ENCODE data around the gene CKAP2.
"Not testable (repeated sequence)": the region's sequence is repeated elsewhere in the genome, so short reads cannot be mapped to it uniquely, and the experiment has no call there.

The CKAP2 gene, protein sequence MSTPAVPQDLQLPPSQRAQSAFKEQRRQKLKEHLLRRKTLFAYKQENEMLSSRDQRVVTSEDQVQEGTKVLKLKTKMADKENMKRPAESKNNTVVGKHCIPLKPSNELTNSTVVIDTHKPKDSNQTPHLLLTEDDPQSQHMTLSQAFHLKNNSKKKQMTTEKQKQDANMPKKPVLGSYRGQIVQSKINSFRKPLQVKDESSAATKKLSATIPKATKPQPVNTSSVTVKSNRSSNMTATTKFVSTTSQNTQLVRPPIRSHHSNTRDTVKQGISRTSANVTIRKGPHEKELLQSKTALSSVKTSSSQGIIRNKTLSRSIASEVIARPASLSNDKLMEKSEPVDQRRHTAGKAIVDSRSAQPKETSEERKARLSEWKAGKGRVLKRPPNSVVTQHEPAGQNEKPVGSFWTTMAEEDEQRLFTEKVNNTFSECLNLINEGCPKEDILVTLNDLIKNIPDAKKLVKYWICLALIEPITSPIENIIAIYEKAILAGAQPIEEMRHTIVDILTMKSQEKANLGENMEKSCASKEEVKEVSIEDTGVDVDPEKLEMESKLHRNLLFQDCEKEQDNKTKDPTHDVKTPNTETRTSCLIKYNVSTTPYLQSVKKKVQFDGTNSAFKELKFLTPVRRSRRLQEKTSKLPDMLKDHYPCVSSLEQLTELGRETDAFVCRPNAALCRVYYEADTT

DNA sequence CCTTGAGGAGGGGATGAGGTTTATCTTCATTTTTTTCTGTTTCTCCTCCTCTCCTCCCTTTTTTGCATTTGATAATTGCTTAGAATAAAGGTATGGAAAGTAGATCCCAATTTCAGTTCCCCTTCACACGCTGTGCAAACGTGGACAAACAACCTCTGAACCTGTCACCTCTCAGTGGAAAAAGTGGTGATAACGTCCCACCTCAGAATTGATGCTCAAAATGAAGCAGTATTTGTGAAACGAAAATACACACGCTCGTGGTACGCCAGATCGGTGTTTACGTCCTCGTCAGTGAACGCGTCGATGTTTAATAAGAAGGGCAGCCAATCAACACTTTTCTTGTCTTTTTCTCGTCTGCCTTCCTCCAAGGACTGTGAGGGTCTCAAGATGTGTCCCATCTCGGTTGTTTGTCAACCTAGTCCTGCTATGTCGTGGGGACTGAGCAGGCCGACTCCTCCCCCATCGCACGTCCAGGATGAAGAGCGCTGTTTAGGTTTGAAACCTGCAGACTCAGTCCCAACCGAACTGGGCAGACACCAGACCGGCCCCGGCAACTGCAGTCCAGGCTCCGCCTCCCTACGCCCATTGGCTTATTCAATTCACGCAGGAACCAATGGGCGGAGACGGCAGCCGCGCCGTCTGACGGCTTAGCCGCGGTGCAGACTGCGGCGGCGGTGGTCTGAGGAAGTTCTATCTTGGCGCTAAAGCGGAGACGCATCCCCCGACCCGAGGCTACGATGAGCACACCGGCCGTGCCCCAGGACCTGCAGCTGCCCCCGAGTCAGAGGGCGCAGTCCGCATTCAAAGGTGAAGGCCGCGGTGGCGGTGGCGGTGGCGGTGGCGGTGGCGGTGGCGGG, at the start of gene CKAP2:
TSS of gene CKAP2 (plus strand) at position 659 of the 857 bp plus-strand sequence. CDS start at position 738, 79 bp downstream.
- peak; percentile 69 for DNase-seq

DNA sequence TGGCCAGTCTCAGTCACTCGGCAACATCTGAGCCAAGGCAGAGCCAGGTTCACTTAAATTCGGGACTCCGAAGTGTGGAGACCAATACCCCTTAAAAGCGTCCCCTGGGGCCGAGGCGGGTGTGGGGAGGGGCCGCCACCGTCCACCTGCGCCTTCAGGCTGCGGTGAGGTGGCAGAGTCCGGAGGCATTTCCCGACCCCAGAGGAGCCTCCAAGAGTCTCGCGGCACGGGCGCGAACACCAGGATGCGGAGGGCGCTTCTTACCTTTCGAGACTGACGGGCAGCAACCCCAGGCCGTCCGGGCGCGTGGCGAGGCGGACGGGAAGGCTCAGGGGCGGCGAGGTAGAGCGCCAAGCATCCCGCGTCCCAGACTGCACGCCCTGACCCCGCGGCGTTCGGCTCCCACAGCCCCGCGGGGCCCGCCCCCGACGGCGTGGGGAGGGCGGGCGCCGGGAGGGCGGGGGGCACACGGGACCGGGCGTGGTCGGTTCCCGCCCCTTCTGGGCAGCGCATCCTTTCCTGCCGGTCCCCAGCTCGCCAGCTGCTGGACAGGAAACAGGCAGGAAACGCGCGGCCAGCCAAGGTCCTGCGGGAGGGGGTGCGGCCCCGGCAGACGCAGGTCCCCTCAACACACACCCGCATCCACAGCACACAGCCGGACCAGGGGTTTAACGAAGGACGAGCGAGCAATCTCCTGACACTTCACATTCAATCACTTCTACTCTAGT, 49.3 kb upstream of the CKAP2 start, which contains the start of gene THSD1:
TSS of gene THSD1 (minus strand) at position 406 of the 728 bp plus-strand sequence. CDS start 3,572 bp downstream, outside the sequence.
- DNase-seq, result no peak

DNA sequence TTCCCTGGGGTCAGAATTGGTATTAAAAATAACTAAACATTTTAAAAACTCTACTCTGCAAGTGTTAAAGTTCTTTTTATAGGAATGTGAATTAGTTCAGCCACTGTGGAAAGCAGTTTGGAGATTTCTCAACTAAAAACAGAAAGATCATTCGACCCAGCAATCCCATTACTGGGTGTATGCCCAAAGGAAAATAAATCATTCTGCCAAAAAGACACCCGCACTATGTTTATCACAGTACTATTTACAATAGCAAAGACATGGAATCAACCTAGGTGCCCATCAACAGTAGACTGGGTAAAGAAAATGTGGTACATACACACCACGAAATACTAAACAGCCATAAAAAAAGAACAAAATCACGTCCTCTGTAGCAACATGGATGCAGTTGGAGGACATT, 48.6 kb upstream of the CKAP2 start:
- no peak for DNase-seq

DNA sequence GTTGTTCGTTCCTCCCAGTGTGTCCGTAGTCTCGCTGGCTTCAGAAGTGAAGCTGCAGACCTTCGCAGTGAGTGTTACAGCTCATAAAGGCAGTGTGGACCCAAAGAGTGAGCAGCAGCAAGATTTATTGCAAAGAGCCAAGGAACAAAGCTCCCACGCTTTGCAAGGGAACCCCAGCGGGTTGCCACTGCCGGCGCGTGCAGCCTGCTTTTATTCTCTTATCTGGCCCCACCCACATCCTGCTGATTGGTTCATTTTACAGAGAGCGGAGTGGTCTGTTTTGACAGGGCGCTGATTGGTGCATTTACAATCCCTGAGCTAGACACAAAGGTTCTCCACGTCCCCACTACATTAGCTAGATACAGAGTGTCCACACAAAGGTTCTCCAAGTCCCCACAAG, 47.8 kb upstream of the CKAP2 start:
- not testable (repeated sequence) for DNase-seq

DNA sequence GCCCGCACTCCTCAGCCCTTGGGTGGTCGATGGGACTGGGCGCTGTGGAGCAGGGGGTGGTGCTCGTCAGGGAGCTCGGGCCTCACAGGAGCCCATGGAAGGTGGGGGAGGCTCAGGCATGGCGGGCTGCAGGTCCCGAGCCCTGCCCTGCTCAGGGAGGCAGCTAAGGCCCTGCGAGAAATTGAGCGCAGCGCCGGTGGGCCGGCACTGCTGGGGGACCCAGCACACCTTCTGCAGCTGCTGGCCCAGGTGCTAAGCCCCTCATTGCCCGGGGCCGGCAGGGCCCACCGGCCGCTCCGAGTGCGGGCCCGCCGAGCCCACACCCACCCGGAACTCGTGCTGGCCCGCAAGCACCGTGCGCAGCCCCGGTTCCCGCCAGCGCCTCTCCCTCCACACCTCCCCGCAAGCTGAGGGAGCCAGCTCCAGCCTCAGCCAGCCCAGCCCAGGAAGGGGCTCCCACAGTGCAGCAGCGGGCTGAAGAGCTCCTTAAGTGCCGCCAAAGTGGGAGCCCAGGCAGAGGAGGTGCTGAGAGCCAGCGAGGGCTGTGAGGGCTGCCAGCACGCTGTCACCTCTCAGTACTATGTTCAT, 47.1 kb upstream of the CKAP2 start:
- DNase-seq, result not testable (repeated sequence)

DNA sequence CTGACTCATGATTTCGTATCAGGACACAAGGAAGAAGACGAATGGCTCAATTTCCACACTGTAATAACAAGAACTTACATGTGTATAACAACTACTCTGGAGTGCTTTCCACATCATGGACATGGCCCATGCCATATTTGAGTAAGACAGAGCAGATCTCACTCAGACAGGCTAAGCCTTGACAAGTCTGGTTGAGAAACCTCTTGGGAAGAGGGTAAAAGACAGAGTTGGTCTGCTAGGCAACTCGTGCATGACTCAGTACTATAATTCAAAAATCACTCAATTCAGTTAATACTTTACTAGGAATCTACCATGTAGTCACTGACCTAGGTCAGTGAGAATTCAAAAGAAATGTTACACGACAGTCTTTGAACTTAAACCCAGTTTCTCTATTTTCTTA, 43.6 kb upstream of the CKAP2 start:
- DNase-seq, result no peak

DNA sequence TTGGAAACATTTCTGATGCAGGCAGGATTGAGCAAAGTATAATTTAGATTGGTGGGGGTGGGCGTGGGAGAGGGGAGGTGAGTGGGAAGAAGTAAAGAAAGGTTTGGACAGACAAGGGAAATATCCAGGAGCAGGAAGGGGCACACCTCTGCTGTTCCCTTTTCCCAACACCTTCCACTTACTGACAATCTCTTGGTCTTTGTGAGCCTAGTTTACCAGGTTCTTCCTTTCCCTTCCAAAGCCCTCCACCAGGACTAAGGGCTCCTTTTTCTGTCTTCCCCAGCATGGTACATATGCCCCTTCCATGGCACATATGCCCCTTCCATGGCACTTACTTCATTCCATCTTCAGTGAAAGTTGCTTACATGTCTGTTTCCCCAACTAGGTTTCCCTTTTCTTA, 43.1 kb upstream of the CKAP2 start:
- no peak for DNase-seq

DNA sequence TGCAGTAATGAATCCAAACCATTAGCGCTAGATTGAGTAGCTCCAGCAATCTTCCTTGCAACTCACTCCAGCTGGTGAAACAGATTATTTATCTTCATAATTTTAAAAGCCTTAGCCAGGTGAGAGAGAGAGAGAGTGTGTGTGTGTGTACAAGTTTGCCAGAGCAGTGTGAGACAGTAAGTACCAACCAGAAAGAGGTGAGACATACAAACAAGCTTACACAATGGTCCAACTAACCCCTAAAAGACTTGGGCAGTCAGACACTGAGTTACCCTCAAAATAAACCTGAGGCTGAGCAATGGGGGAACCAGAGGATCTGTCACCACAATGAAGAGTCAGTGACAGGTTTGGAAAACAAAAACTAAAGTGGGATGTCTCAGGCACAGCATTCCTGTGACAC, 41.2 kb upstream of the CKAP2 start:
- DNase-seq, result no peak

DNA sequence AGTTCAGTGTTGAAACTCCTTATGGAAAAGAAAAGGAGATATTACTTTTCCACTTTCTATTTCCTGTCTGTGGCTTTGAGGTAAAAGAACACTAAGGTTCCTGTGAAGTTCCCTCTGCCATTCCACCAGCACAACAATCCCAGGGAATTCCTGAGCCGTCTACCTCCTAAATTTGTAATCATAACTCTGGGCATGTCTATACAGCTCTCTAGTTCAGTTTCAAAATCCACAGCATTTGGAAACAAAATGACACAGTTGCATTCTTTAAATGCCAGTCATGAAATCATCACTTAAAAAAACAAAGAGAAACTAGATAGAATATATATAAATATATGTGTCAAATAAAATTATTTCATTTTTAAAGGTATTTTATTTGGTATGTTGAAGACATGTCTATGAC, 40.3 kb upstream of the CKAP2 start:
- no peak for DNase-seq

DNA sequence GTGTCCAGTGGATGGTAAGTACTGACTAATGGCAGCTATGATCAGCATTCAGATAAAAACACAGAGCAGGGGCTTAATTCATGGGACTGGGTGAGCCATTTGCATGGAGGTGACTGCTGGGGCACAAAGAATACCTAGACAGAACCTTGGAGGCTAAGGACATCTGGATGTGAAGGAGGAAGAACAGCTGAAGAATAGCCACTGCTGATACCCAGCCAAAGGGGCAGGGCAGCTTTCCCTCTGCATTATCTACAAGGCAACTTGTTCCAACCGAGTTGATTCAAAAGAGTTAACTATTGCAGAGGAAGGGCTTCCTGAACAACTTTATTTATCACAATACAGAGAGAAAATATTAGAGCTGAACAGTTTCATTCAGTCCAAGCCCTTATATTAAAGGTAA, 36.2 kb upstream of the CKAP2 start:
- no peak for DNase-seq

DNA sequence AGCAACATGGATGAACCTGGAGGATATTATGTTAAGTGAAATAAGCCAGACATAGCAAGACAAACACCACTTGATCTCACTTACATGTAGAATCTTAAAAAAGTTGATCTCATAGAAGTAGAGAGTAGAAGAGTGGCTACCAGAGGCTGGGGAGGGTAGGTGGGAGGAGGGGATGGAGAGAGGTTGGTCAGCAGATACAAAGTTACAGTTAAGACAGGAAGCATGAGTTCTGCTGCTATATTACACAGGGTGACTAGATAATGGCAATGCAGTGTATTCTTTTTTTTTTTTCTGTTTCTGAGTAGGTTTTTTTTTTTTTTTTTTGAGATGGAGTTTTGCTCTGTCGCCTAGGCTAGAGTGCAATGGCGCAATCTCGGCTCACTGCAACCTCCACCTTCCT, 34.1 kb upstream of the CKAP2 start:
- no peak for DNase-seq

DNA sequence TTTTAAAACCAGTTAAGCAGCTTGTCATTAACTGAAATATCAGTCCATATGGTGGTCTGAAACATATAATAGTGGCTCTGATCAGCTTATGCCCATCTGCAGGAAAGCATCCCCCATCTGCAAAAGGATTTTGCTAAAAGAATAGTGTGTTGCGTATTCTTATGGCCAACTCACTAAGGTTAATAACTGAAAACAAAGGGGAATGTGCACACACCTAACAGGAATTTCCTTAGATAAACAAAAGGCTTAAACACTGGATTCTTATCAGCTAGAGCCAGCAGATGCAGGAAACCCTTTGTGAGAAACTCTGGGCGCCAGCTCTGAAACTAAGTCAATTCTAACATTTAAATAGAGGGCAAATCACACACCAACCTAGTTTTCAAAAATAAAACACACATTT, 27.0 kb upstream of the CKAP2 start:
- DNase-seq, result no peak

DNA sequence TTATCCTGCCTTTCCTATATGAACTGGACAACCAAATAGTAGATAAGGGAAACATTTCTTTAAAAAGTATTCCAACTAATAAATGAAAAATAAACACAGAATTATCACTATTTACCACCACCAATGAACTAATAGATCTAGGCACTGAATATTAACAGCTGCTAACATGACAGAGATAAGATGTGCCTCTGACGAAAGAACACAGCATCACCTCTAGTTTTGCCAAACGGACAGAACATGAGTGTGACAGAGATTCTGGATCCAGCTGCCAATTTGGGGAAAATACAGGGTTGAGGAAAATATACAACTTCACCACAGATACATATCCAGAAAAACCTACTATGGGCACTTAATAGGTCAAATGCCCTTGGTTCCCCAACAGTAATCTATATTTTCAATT, 22.8 kb upstream of the CKAP2 start:
- DNase-seq, result no peak

DNA sequence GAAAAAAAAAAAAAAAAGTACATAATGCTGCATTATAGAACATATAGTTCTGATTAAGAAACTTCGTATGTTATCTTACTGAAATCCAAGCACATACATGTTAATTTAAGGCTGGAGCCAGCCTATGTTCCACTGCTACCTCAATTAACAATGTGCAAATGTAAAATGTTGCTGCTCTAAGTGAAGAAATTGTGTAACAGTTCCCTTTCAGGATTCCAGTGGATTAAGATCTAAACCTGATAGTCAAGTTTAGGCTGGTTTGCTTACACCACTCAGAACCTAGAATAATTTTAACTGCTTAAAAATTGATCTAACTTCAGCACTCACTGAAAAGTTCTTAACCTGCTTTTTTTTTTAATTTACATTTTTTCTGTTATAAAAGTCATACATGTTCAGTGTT, 9.0 kb upstream of the CKAP2 start:
- DNase-seq, result no peak

DNA sequence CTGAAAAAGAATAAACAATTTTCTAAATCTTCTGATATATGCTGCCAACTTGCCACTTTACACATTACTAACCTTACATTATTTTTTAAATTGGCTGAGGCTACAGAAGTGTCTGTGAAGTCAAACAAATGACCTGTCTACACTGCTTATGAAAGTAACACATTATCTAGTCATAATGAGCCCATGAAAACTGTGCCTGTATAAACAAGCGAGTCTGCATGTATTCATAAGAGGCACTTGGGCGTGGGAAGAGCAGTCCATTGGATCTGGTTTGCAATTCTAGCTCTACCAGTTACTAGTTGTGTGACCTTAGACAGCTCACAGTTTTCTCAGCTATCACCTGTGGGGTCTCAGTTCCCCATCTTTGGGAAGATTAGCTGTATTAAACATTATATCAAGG, 7.9 kb upstream of the CKAP2 start:
- no peak for DNase-seq

DNA sequence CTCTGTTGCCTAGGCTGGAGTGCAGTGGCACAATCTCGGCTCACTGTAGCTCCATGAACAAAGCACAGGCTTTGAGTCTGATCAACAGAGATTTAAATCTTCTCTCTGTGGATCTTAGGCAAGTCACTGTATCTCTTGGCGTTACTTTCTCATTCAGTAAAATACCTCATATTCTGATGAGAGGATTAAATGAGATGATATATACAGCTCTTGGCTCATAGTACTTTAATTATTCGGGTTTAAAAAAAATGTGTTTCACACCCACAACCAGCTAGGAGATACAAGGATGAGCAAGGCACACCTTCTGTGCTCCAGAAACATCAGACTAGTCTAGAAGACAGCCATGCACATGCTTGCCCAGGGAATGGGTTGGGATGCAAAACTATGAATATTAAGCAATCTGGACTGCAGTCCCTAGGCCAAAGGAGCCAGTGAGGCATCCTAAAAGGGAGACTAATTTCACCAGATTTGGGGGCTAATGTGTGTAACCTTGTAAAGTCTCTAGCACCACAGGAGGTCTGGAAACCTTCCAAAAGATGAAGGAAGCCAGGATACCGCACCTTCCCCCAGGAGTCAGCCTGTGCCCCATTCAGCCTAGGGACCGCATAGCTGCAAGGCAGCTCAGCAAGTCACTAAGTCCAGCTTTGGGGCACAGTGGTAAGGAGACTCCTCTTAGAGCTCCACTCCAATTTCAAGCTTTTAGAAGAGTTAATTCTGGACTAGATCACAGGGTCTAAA, 7.3 kb upstream of the CKAP2 start:
- DNase-seq, result no peak

DNA sequence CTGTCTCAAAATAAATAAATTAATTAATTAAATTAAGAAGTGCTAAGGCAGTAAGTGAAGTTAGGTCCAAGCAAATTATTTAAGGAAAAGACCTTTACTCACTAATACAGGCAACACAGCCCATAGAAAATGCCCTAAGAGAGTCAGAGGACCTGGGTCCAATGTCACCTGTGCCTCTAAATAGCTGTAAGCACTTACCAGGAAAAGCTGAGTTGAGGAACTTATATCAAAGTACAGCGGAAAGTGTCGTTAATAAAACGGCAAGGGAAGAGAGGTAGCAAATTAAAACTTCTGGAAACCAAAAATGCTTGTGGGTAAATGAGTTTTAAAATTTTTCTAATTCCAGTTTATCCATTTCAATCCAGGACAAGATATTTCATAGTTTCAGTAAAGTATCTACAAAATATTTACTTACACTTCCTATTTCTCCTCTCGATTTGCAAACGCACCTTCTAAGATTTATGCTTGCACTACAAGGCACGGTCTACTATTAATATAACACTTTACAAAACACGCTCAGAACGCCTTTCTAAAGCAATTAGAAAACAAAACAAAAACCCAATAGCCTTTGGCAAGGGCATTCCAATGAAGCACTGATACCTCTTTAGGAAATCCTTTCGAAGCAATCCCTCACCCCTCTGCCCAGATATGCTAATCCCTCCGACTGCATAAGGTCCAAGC, 5.8 kb upstream of the CKAP2 start:
- DNase-seq, result no peak

DNA sequence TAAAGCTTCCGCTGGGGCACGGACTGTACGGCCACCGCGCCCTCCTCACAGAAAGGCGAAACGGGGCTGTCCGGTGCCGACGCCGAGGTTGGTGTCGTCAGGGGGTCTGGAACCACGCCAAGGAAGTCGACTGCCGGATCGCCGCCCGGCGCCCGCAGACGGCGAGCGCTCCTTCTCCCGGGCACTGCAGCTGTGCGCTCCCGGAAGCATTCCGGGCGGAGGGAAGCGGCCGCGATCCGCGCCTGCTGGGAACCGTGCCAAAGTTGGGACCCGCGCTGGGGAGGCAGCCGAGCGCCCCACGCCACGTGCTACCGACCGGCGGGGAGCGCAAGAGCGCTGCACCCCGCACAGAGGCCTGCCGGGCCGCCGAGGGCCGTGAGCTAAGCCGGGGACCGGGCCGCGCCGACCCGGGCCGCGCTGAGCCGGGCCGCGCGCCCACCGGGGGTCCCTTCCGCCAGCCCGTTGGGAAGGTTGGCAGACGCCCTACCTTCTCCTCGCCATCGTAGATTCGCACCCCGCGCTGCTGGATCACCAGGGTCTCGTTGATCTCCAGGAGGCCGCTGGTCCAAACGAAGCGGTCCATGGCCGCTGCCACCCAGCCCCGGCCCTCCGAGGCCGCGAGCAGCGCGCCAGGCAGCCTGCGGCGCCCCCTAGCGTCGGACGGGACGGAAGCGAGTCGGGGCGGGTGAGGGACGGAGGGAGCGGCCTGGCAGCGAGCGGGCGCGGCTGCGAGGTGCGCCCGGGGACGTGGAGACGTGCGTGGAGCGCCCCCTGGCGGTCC, 5.1 kb upstream of the CKAP2 start, which contains the start of gene VPS36:
TSS of gene VPS36 (minus strand) at position 623 of the 781 bp plus-strand sequence. CDS start at position 583, 40 bp downstream.
- DNase-seq, result peak; percentile 74

DNA sequence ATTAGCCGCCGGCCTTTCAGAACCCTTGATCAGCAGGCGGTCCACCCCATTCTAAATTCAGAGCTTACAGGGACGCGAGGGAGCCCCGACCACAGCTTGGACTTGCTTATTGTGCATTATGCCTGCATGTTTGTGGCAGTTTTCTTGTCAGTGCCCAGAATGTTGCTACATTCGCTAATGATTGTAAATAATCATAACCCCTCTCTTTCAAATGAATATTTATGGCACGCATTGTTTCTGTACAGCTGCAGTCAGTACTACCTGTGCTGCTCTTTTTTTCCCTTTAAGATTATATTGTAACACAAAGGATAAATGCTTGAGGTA, 4.5 kb upstream of the CKAP2 start:
- no peak for DNase-seq

DNA sequence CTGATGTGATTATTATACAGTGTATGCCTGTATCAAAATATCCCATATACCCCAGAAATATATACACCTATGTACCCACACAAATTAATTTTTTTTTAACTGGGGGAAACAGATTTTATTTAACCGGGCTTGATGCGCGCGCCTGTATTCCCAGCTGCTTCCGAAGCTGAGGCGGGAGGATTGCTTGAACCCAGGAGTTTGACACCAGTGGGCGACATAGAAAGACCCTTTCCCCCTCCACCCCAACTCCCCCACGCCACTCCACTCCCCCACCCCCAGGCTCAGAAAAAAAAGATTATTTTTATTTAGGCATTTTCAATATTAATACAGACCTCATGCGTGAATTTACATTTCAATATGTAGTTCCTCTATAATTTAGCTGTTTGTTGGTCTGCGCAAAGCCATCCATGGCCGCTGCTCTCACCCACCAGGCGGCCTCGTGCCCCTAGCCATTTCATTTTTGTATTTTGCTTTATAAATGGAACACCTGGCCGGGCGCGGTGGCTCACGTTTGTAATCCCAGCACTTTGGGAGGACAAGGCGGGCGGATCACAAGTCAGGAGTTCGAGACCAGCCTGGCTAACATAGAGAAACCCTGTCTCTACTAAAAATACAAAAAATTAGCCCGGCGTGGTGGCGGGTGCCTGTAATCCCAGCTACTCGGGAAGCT, 4.0 kb upstream of the CKAP2 start:
- DNase-seq, result no peak

Data from NCI-H2081 treated with DMSO at 0.1 percent for 48 hours (cell line).